Measurements from ENCODE around the gene MBNL1.

GRCh38 chr3:152375546-152375945, 106.8 kb downstream of the MBNL1 start:
- no peak for TF ChIP-seq CTCF (IDR thresholded peaks at IDR 0.05)
- no peak for TF ChIP-seq POLR2A (IDR thresholded peaks at IDR 0.05)

Data from testis (tissue), 2 donors.